ENCODE measurements around the gene ARSI. TPM values are rescaled to one million over a fixed set of nuclear protein-coding genes. Genes with fewer than 3 reads are reported as not detected.

The ARSI gene
- polyA plus RNA-seq, 1 of the 3 experiments (the other 2 are of a cell fraction), result 0.20 TPM

DNA sequence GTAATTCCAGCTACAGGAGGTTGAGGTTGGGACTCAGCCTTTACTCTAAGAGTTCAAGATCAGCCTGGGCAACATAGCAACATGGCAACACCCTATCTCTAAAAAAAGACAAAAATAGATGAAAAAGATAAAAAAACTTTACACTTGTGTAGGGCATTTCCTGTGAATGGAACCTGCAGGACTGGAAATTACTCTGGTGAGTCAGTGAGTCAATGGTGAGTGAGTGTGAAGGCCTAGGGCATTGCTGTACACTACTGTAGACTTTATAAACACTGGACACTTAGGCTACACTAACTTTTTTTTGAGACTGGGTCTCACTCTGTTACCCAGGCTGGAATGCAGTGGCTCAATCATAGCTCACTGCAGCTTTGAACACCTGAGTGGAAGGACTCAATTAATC lies 19.5 kb upstream of the ARSI start:
- ChIA-PET CTCF (interaction anchor here (0.7 kb wide), 1 partner anchor 17 kb away, joined by 4 read pairs; no protein-coding TSS in a partner anchor), POLR2A (interaction anchor here (0.6 kb wide), 1 partner anchor 13 kb away, joined by 3 read pairs; no protein-coding TSS in a partner anchor)
- no peak overlapping the region for H2AFZ ChIP-seq (ENCODE audit: low read depth)
- H3K9ac ChIP-seq, result no peak overlapping the region
- H3K4me2 ChIP-seq, result no peak overlapping the region
- H3K4me1 ChIP-seq (ENCODE audit: control insufficient read depth in 1 of 2, insufficient read depth in 2 of 2, low read depth in 1 of 2, low read length in 1 of 2), result peaks cover 20 to 27% of the 10 kb centered on the region in 2 experiments
- no peaks in the 10 kb centered on the region for H3K27me3 ChIP-seq (ENCODE audit: insufficient read depth)
- H3K9me3 ChIP-seq, result no peaks in the 10 kb centered on the region
- no peak overlapping the region for H3K4me3 ChIP-seq (ENCODE audit: low read depth in 2 of 2, low read length in 1 of 2)
- H3K27ac ChIP-seq (ENCODE audit: low read depth in 2 of 2, low read length in 1 of 2), result peak overlapping the region in 1 of 2 experiments; percentile 23; a peak in 2 of 4 replicates
- peaks cover 23% of the 10 kb centered on the region for H3F3A ChIP-seq (replicated peaks; ENCODE audit: insufficient read depth)
- TF ChIP-seq FOSL2 (IDR thresholded peaks at IDR 0.05; ENCODE audit: borderline replicate concordance, low read depth), result peak; percentile 37; the same call in 1 of the 2 replicates
- no peak for TF ChIP-seq RAD21 (IDR thresholded peaks at IDR 0.05; ENCODE audit: low read length)
- no peak for TF ChIP-seq FOXJ3 (CRISPR knock-in tag; IDR thresholded peaks at IDR 0.05)
- no peak for TF ChIP-seq MEF2A (IDR thresholded peaks at IDR 0.05; ENCODE audit: borderline replicate concordance, low read depth)
- TF ChIP-seq SIN3A (IDR thresholded peaks at IDR 0.05; ENCODE audit: borderline replicate concordance, low read depth, low read length), result no peak
- no peak for TF ChIP-seq ELF1 (IDR thresholded peaks at IDR 0.05)
- no peak for TF ChIP-seq GATA2 (CRISPR knock-in tag; IDR thresholded peaks at IDR 0.05)
- no peak for TF ChIP-seq TCF12 (IDR thresholded peaks at IDR 0.05)
- TF ChIP-seq, protein P1, sequence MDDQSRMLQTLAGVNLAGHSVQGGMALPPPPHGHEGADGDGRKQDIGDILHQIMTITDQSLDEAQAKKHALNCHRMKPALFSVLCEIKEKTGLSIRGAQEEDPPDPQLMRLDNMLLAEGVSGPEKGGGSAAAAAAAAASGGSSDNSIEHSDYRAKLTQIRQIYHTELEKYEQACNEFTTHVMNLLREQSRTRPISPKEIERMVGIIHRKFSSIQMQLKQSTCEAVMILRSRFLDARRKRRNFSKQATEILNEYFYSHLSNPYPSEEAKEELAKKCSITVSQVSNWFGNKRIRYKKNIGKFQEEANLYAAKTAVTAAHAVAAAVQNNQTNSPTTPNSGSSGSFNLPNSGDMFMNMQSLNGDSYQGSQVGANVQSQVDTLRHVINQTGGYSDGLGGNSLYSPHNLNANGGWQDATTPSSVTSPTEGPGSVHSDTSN (IDR thresholded peaks at IDR 0.05), result no peak
- 0 out of 2 replicates have a peak, but pooled peaks have one; percentile 16 for TF ChIP-seq JUND (IDR thresholded peaks at IDR 0.05)
- TF ChIP-seq, protein P2, sequence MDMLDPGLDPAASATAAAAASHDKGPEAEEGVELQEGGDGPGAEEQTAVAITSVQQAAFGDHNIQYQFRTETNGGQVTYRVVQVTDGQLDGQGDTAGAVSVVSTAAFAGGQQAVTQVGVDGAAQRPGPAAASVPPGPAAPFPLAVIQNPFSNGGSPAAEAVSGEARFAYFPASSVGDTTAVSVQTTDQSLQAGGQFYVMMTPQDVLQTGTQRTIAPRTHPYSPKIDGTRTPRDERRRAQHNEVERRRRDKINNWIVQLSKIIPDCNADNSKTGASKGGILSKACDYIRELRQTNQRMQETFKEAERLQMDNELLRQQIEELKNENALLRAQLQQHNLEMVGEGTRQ (IDR thresholded peaks at IDR 0.05; ENCODE audit: borderline replicate concordance, low read depth, low read length), result no peak
- TF ChIP-seq GABPA (IDR thresholded peaks at IDR 0.05; ENCODE audit: low read depth), result no peak
- TF ChIP-seq RFX5 (IDR thresholded peaks at IDR 0.05; ENCODE audit: low read length), result no peak
- TF ChIP-seq EZH2phosphoT487 (IDR thresholded peaks at IDR 0.05; ENCODE audit: borderline replicate concordance, low read depth), result no peak
- TF ChIP-seq, protein P3, sequence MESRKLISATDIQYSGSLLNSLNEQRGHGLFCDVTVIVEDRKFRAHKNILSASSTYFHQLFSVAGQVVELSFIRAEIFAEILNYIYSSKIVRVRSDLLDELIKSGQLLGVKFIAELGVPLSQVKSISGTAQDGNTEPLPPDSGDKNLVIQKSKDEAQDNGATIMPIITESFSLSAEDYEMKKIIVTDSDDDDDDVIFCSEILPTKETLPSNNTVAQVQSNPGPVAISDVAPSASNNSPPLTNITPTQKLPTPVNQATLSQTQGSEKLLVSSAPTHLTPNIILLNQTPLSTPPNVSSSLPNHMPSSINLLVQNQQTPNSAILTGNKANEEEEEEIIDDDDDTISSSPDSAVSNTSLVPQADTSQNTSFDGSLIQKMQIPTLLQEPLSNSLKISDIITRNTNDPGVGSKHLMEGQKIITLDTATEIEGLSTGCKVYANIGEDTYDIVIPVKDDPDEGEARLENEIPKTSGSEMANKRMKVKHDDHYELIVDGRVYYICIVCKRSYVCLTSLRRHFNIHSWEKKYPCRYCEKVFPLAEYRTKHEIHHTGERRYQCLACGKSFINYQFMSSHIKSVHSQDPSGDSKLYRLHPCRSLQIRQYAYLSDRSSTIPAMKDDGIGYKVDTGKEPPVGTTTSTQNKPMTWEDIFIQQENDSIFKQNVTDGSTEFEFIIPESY (IDR thresholded peaks at IDR 0.05; ENCODE audit: borderline replicate concordance, low read depth), result no peak
- H3K9me2 ChIP-seq, result no peaks in the 10 kb centered on the region
- no peak for DNase-seq
- no peaks in the 10 kb centered on the region for H4K20me1 ChIP-seq (ENCODE audit: insufficient read depth)
- no peaks in the 10 kb centered on the region for H3K79me2 ChIP-seq (ENCODE audit: insufficient read depth)
- H3K36me3 ChIP-seq (replicated peaks in 1 of 2; ENCODE audit: control insufficient read depth in 1 of 2, insufficient read depth in 2 of 2, low read length in 1 of 2), result no peaks in the 10 kb centered on the region
